Mesenchymal stem cell (in vitro differentiated cells and primary cell): ENCODE measurements around the gene FADD.
A peak's percentile ranks its signal among the peaks of the same experiment; 100 is the strongest.
"Not testable (repeated sequence)": the region's sequence is repeated elsewhere in the genome, so short reads cannot be mapped to it uniquely, and the experiment has no call there.

Source experiments
- DNase-seq: peaks from one replicate; pipeline ENCODE4 v3.0.0-alpha.2; 2013
- H2AFZ ChIP-seq: one replicate; pipeline ENCODE4 v1.6.1; 2013; ENCODE audit warnings: low read depth, mild to moderate bottlenecking, control low read depth, inconsistent platforms, low read length, moderate library complexity
- H2AK5ac ChIP-seq: 2 replicates; pipeline ENCODE4 v1.6.1; 2013; ENCODE audit warnings: low read length, moderate library complexity, mild to moderate bottlenecking, inconsistent platforms; ENCODE audit not compliant: severe bottlenecking
- H2BK120ac ChIP-seq: one replicate; pipeline ENCODE4 v1.6.1; 2013; ENCODE audit warnings: low read depth, mild to moderate bottlenecking, inconsistent platforms, low read length, moderate library complexity
- H2BK12ac ChIP-seq, 2 experiments: one replicate each; pipeline ENCODE4 v1.6.1; 2013; ENCODE audit warnings: inconsistent platforms in 2 of 2, low read length in 2 of 2, mild to moderate bottlenecking in 2 of 2, moderate library complexity in 2 of 2, control low read depth in 1 of 2
- H2BK15ac ChIP-seq: one replicate; pipeline ENCODE4 v1.6.1; 2013; ENCODE audit warnings: mild to moderate bottlenecking, low read depth, inconsistent platforms; ENCODE audit not compliant: poor library complexity, severe bottlenecking
- H2BK5ac ChIP-seq: 2 replicates; pipeline ENCODE4 v1.6.1; 2013; ENCODE audit warnings: low read depth, mild to moderate bottlenecking, low read length, control low read depth, inconsistent platforms; ENCODE audit not compliant: poor library complexity, severe bottlenecking
- H3K14ac ChIP-seq, 2 experiments: one replicate each; pipeline ENCODE4 v1.6.1; 2013; ENCODE audit warnings: inconsistent platforms in 2 of 2, low read length in 2 of 2, control low read depth in 1 of 2, mild to moderate bottlenecking in 1 of 2, moderate library complexity in 1 of 2
- H3K18ac ChIP-seq, 2 experiments: one replicate each; pipeline ENCODE4 v1.6.1; 2013; ENCODE audit warnings: inconsistent platforms in 2 of 2, low read length in 2 of 2, control low read depth in 1 of 2, low read depth in 1 of 2, mild to moderate bottlenecking in 1 of 2
- H3K23ac ChIP-seq, 2 experiments: one replicate each; pipeline ENCODE4 v1.6.1; 2013; ENCODE audit warnings: inconsistent platforms in 2 of 2, low read length in 2 of 2, mild to moderate bottlenecking in 2 of 2, moderate library complexity in 2 of 2, control low read depth in 1 of 2
- H3K27ac ChIP-seq: 2 replicates; pipeline ENCODE4 v1.5.1; 2013; ENCODE audit warnings: mild to moderate bottlenecking, moderate library complexity, low read length, control low read depth, inconsistent platforms; ENCODE audit not compliant: poor library complexity, severe bottlenecking
- H3K27me3 ChIP-seq, 2 experiments: 2 replicates each; pipeline versions ENCODE4 v1.6.1 to v1.7.0; 2013; ENCODE audit warnings: low read length in 2 of 2, mild to moderate bottlenecking in 2 of 2, moderate library complexity in 2 of 2, control low read depth in 1 of 2, inconsistent platforms in 1 of 2; ENCODE audit not compliant: control insufficient read depth in 1 of 2, insufficient read depth in 1 of 2
- H3K36me3 ChIP-seq, 2 experiments: 2 replicates each; pipeline versions ENCODE4 v1.6.1 to v1.7.0; 2013; ENCODE audit warnings: low read length in 2 of 2, control low read depth in 1 of 2, inconsistent platforms in 1 of 2, low read depth in 1 of 2, mild to moderate bottlenecking in 1 of 2; ENCODE audit not compliant: insufficient read depth in 2 of 2, control insufficient read depth in 1 of 2
- H3K4ac ChIP-seq, 2 experiments: one replicate each; pipeline ENCODE4 v1.6.1; 2013; ENCODE audit warnings: inconsistent platforms in 2 of 2, low read length in 2 of 2, mild to moderate bottlenecking in 2 of 2, moderate library complexity in 2 of 2, control low read depth in 1 of 2, low read depth in 1 of 2
- H3K4me1 ChIP-seq: 2 replicates; pipeline ENCODE4 v1.6.1; 2013; ENCODE audit warnings: low read depth, low read length, control low read depth; ENCODE audit not compliant: control insufficient read depth, insufficient read depth
- H3K4me2 ChIP-seq: 2 replicates; pipeline ENCODE4 v1.6.1; 2013; ENCODE audit warnings: low read length, mild to moderate bottlenecking, inconsistent platforms; ENCODE audit not compliant: poor library complexity, severe bottlenecking
- H3K4me3 ChIP-seq, 2 experiments: 2 replicates each; pipeline versions ENCODE4 v1.5.1 to v1.7.0; 2013; ENCODE audit warnings: low read length in 2 of 2, mild to moderate bottlenecking in 2 of 2, control low read depth in 1 of 2, low read depth in 1 of 2; ENCODE audit not compliant: insufficient read depth in 1 of 2
- H3K79me1 ChIP-seq: replicated peaks from 2 replicates; pipeline ENCODE4 v1.6.1; 2013; ENCODE audit warnings: mild to moderate bottlenecking, control low read depth, low read length, inconsistent platforms; ENCODE audit not compliant: poor library complexity, severe bottlenecking
- H3K9ac ChIP-seq: 2 replicates; pipeline ENCODE4 v1.7.0; 2013; ENCODE audit warnings: mild to moderate bottlenecking, low read length, moderate library complexity
- H3K9me3 ChIP-seq: 2 replicates; pipeline ENCODE4 v1.7.0; 2013; ENCODE audit warnings: mild to moderate bottlenecking, low read length; ENCODE audit not compliant: control insufficient read depth
- H4K8ac ChIP-seq: one replicate; pipeline ENCODE4 v1.6.1; 2013; ENCODE audit warnings: inconsistent platforms, mild to moderate bottlenecking, low read length, moderate library complexity
- H4K91ac ChIP-seq: one replicate; pipeline ENCODE4 v1.6.1; 2013; ENCODE audit warnings: mild to moderate bottlenecking, low read length, inconsistent platforms
- whole genome bisulfite sequencing: methylation state at CpG from one replicate; pipeline ENCODE4 v1.1.7; 2013; ENCODE audit warnings: mixed read lengths; 5-methylcytosine and 5-hydroxymethylcytosine counted together

Gene FADD

GRCh38 chr11:70212227-70212811 lies 9.2 kb downstream of the FADD start:
- Histone ChIP-seq H3K4me2 (no peak overlapping the region), H3K4me3 (no peak overlapping the region), H3K36me3 (peaks cover 18 to 22% of the 10 kb centered on the region in 2 experiments), H3K9ac (no peak overlapping the region), H4K91ac (no peak overlapping the region), H3K18ac (no peak overlapping the region), H2BK120ac (no peak overlapping the region), H2BK5ac (no peak overlapping the region), H3K4ac (no peak overlapping the region), H3K9me3 (no peaks in the 10 kb centered on the region), H3K79me1 (peaks cover 7% of the 10 kb centered on the region), H3K14ac (no peak overlapping the region), H3K27ac (no peak overlapping the region), H2AK5ac (no peak overlapping the region), H2BK15ac (no peak overlapping the region), H3K27me3 (no peaks in the 10 kb centered on the region), H2BK12ac (peak overlapping the region in 1 of 2 experiments; percentile 42), H4K8ac (no peak overlapping the region), H3K23ac (no peak overlapping the region), H3K4me1 (peaks cover 27% of the 10 kb centered on the region), H2AFZ (no peak overlapping the region)
- 79% methylated on average over 13 of the region's 13 CpGs for WGBS
- DNase-seq = no peak

GRCh38 chr11:70217388-70217787 lies 14.3 kb downstream of the FADD start:
- not testable (repeated sequence) for H3K79me1 ChIP-seq, H3K4ac ChIP-seq, H3K27me3 ChIP-seq, H4K91ac ChIP-seq, H2AFZ ChIP-seq, H3K4me2 ChIP-seq, H2BK12ac ChIP-seq, DNase-seq, H2BK15ac ChIP-seq, H2AK5ac ChIP-seq, H2BK120ac ChIP-seq, H3K9me3 ChIP-seq, H3K18ac ChIP-seq, H3K23ac ChIP-seq, H3K14ac ChIP-seq, H2BK5ac ChIP-seq, H4K8ac ChIP-seq, H3K4me3 ChIP-seq, H3K36me3 ChIP-seq, H3K27ac ChIP-seq, H3K4me1 ChIP-seq, H3K9ac ChIP-seq
- WGBS = 84% methylated on average over 5 of the region's 5 CpGs

- H2AFZ ChIP-seq, H3K23ac ChIP-seq, H3K18ac ChIP-seq, DNase-seq, H3K9me3 ChIP-seq, H3K27me3 ChIP-seq, H3K4me3 ChIP-seq, H3K27ac ChIP-seq, H4K8ac ChIP-seq, H3K9ac ChIP-seq, H3K79me1 ChIP-seq, H3K4me1 ChIP-seq, H3K14ac ChIP-seq, H2BK120ac ChIP-seq, H2BK5ac ChIP-seq, H3K36me3 ChIP-seq, H2AK5ac ChIP-seq, H3K4me2 ChIP-seq, H4K91ac ChIP-seq, H2BK12ac ChIP-seq, H2BK15ac ChIP-seq, H3K4ac ChIP-seq: not testable (repeated sequence)
- 59% methylated on average over 8 of the region's 8 CpGs for WGBS
Observed at GRCh38 chr11:70218076-70218475, 15.0 kb downstream of the FADD start.

- no peak overlapping the region for H3K14ac ChIP-seq
- H3K4ac ChIP-seq = no peak overlapping the region
- H2AFZ ChIP-seq = no peak overlapping the region
- no peak overlapping the region for H4K91ac ChIP-seq
- no peaks in the 10 kb centered on the region for H3K4me1 ChIP-seq
- H3K27me3 ChIP-seq = no peaks in the 10 kb centered on the region
- no peaks in the 10 kb centered on the region for H3K36me3 ChIP-seq
- 73% methylated on average over 3 of the region's 3 CpGs for WGBS
- no peak overlapping the region for H3K9ac ChIP-seq
- no peak overlapping the region for H2AK5ac ChIP-seq
- no peak overlapping the region for H2BK12ac ChIP-seq
- no peak overlapping the region for H2BK120ac ChIP-seq
- H3K27ac ChIP-seq = no peak overlapping the region
- no peak overlapping the region for H3K23ac ChIP-seq
- no peak overlapping the region for H2BK5ac ChIP-seq
- DNase-seq = no peak
- H3K79me1 ChIP-seq = no peaks in the 10 kb centered on the region
- H3K4me2 ChIP-seq = no peak overlapping the region
- H3K4me3 ChIP-seq = no peak overlapping the region
- H3K9me3 ChIP-seq = no peaks in the 10 kb centered on the region
- no peak overlapping the region for H3K18ac ChIP-seq
- H4K8ac ChIP-seq = no peak overlapping the region
- no peak overlapping the region for H2BK15ac ChIP-seq
Observed at GRCh38 chr11:70220136-70220535, 17.0 kb downstream of the FADD start.
